NCI-H345 (cell line): ENCODE measurements around the gene PGD.

Experiments
- DNase-seq: peaks from one replicate; lab custom pipeline; 2025; lab: John Stamatoyannopoulos, UW

Gene PGD

GRCh38 chr1:10398734-10399443 is at the start of gene PGD:
Gene PGD, plus strand, starts transcription at chr1:10399064. Its CDS starts 54 bp downstream, at chr1:10399118.
- DNase-seq, result peak; percentile 98

GRCh38 chr1:10353282-10353681 is 45.6 kb upstream of the PGD start:
- no peak for DNase-seq

- no peak for DNase-seq
These were observed 45.2 kb upstream of the PGD start for GRCh38 chr1:10353693-10354092.

GRCh38 chr1:10360045-10360444 is 38.8 kb upstream of the PGD start:
- DNase-seq, result no peak

GRCh38 chr1:10361515-10361914 is 37.3 kb upstream of the PGD start:
- no peak for DNase-seq

GRCh38 chr1:10368194-10368593 is 30.7 kb upstream of the PGD start:
- DNase-seq, result no peak

- DNase-seq, result no peak
These were observed 24.4 kb upstream of the PGD start for GRCh38 chr1:10374442-10374860.

- DNase-seq, result peak; percentile 27
These were observed 21.4 kb upstream of the PGD start for GRCh38 chr1:10377365-10378029.

GRCh38 chr1:10378081-10378841 is 20.6 kb upstream of the PGD start:
- no peak for DNase-seq

GRCh38 chr1:10379101-10379620 is 19.7 kb upstream of the PGD start:
- no peak for DNase-seq

GRCh38 chr1:10379676-10380075 is 19.2 kb upstream of the PGD start:
- DNase-seq, result no peak

- DNase-seq, result no peak
These were observed 18.1 kb upstream of the PGD start for GRCh38 chr1:10380594-10381275.

- DNase-seq, result no peak
These were observed 15.2 kb upstream of the PGD start for GRCh38 chr1:10383630-10384029.

GRCh38 chr1:10384219-10384618 is 14.6 kb upstream of the PGD start:
- DNase-seq, result no peak

- DNase-seq, result no peak
These were observed 11.8 kb upstream of the PGD start for GRCh38 chr1:10386761-10387676.

GRCh38 chr1:10387677-10388386 is 11.0 kb upstream of the PGD start:
- DNase-seq, result no peak

GRCh38 chr1:10388387-10388715 is 10.5 kb upstream of the PGD start:
- no peak for DNase-seq

GRCh38 chr1:10389271-10389973 is 9.4 kb upstream of the PGD start:
- DNase-seq, result no peak

- DNase-seq, result no peak
These were observed 2.0 kb upstream of the PGD start for GRCh38 chr1:10396870-10397269.

- DNase-seq, result no peak
These were observed 558 bp upstream of the PGD start for GRCh38 chr1:10398278-10398733.
